NCI-H748 treated with DMSO at 0.1 percent for 48 hours (cell line): ENCODE results near the gene PRSS27.
"Not testable (repeated sequence)": the region's sequence is repeated elsewhere in the genome, so short reads cannot be mapped to it uniquely, and the experiment has no call there.

Experiments used
- DNase-seq: peaks from one replicate; lab custom pipeline; 2025; lab: John Stamatoyannopoulos, UW

PRSS27 gene

DNA sequence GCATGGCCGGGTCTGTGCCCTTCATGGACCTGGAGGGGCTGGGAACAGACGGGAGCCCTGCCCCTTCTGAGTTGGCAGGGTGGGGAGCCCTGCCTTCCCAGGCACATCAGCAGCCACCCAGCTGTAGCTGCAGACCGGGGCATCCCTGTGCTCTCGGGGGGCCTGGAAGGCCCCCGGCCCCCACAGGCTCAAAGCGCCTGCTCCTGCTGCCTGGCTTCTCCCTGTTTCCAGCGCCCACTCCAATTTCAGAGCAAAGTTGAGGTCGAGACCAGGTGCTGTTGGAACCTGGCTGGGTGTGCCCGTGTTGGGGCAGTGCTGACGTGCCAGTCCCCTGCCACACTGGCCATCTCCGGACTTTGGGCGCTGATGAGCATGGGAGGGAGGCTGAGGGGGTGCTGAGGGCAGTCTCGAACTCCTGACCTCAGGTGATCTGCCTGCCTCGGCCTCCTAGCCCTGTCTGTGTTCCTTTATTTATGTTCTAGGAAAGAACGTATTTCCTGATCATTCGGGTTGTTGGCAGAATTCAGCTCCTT is 4.9 kb upstream of the PRSS27 start:
- DNase-seq, result no peak

DNA sequence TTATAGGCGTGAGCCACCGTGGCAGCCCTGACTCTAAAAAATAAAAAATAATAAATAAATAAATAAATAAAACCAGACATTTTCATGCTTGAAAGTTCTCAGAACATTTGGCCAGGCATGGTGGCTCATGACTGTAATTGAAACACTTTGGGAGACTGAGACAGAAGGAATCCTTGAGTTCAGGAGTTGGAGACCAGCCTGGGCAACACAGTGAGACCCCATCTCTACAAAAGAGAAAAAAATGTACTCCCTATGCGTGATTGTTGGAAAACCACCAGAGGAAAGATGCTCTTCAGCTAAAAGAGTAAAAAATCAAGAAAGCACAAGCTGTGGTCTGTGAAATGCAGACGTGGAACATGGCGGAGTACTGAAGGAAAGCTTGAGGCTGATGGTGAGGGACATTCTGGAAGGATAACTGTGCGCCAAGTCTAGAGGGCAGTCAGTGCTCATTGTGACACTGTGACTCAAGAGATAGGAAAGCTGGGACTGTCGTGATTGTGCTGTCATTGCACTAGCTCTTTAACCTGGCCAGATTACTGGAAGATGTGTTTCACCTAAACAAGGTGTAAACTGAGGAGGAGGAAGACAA is 4.2 kb upstream of the PRSS27 start:
- DNase-seq, result no peak

DNA sequence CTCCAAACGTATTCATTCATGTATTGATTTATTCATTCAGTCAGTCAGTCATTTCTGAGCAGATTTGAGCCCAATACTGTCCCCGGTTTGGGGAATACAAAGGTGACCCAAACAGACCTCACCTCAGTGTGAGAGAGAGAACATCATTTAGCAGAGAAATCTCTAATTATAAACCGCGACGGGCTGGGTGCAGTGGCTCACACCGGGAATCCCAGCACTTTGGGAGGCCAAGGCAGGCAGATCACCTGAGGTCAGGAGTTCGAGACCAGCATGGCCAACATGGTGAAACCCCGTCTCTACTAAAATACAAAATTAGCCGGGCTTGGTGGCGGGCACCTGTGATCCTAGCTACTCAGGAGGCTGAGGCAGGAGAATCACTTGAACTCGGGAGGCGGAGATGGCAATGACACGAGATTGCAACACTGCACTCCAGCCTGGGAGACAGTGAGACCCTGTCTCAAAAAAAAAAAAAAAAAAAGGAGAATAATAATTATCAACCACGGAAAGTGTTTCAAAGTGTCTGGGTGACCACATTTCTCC is 1.7 kb upstream of the PRSS27 start:
- DNase-seq, result not testable (repeated sequence)

- peak; percentile 47 for DNase-seq
Observed at GRCh38 chr16:2720719-2721633, 952 bp upstream of the PRSS27 start.

GRCh38 chr16:2719328-2720063 is 528 bp downstream of the PRSS27 start:
- DNase-seq, result no peak

- no peak for DNase-seq
Observed at GRCh38 chr16:2717383-2718263, 2.4 kb downstream of the PRSS27 start.

GRCh38 chr16:2716948-2717347 is 3.1 kb downstream of the PRSS27 start:
- no peak for DNase-seq

GRCh38 chr16:2715966-2716885 is 3.8 kb downstream of the PRSS27 start:
- DNase-seq, result no peak

DNA sequence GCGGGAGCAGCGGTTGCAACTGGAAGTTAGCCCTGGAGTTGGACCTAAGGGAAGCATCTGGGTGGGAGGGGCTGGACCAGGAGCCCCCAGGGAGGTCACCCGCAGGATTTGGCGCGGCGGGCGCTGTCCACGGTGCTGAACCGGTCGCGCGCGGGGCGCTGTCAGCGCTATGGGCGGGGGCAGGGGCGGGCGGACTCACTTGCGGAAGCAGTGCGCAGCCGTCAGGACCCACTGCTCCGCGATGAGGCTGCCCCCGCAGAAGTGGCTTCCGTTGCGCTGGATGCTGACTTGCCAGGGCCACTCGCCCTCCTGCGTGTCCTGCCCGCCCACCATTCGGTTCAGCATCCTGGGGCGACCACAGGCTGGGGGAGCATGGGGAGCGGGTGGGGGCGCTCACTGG is 4.5 kb downstream of the PRSS27 start:
- DNase-seq, result no peak

DNA sequence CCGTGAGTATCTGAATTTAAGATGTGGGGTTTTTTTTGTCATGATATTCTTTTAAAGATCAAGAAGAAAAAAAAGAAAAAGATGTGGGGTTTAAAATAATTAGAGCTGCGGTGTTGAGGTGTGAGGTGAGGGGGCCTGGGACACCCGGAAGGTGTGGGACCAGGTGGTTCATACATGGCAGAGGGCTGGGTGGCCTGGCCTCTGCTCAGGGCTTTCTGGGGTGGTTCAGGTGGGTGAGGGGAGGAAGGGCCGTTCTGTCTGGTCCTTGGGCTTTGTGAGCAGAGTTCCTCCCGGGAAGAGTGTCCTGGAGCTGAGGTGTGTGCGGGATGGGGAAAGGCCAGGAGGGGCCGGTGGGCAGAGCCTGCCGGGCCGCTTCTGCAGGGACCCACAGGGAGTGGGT is 5.0 kb downstream of the PRSS27 start:
- DNase-seq, result no peak

- DNase-seq, result no peak
Observed at GRCh38 chr16:2713985-2714774, 5.8 kb downstream of the PRSS27 start.

GRCh38 chr16:2713523-2713922 is 6.5 kb downstream of the PRSS27 start:
- DNase-seq, result no peak

- DNase-seq, result no peak
Observed at GRCh38 chr16:2712546-2712945, 7.5 kb downstream of the PRSS27 start.

- no peak for DNase-seq
Observed at GRCh38 chr16:2712063-2712441, 8.0 kb downstream of the PRSS27 start.

DNA sequence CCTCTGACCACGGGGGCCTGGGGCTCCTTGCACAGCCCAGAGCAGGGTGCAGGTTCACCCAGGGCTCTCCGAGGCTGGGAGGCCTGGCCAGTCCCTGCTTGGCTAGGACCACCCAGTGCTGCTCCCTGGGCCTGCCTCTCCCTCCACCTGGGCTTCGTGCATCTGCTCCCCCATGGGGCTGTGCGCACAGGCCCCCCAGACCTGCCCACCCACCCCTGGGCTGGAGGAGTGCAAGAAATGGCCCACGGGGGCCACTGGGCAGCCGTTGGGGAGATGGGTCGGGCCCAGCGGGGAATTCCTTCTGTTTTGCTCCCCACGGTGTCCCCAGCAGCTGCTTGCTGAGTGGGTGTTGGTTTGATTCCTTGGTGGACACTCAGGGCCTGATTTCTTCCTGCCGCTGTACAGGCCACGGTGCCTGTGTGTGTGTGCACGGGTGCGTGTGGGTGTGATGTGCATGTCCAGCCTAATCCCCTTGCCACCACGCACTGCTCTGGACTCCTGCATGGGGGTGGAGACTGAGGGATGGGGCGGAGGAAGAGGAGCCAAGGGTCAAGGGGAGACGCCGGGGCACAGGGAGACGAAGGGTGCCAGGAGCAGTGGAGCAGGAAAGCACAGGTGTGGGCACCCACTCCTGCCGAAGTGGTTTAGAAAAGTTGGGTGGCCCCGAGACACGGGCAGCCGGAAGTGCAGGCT is 8.5 kb downstream of the PRSS27 start:
- no peak for DNase-seq

DNA sequence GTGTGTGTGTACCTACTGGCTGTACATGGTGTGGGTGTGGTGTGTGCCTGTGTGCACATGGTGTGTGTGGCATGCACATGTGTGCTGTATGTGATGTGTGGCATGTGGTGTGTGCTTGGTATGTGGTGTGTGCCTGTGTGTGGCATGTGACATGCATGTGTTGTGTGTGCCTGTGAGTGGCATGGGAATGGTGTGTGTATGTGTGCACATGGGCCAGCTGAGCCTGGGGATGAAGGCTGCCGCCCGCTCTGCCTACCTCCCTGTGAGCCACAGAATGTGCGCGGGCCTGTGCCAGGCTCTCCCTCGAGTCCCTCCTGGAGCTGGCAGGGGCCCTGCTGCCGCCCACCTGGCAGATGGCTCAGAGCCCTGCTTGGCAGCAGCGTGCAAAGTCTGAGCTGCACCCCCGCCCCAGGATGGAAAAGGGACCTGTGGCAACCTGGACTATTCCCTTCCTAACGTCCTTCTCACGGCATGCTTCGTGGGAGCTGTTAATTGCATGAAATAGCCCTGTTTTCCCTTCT is 9.3 kb downstream of the PRSS27 start:
- no peak for DNase-seq

- DNase-seq, result no peak
Observed at GRCh38 chr16:2710021-2710710, 9.9 kb downstream of the PRSS27 start.

GRCh38 chr16:2709588-2709984 is 10.4 kb downstream of the PRSS27 start:
- no peak for DNase-seq
